ENCODE data around the gene IRF8. TPM values are rescaled to one million over a fixed set of nuclear protein-coding genes. Genes with fewer than 3 reads are reported as not detected.

IRF8 gene
- total RNA-seq, 1 experiment from 2014 or later = not detected

GRCh38 chr16:85952197-85952596, 53.2 kb downstream of the IRF8 start:
- DNase-seq (ENCODE audit: unreplicated experiment) = no peak
- Mint-ChIP-seq H3K27ac (ENCODE audit: low read depth, unreplicated experiment) (no peak overlapping the region), H3K27me3 (ENCODE audit: insufficient read depth, unreplicated experiment) (peaks cover 85% of the 10 kb centered on the region), H3K4me3 (ENCODE audit: unreplicated experiment) (no peak overlapping the region), H3K36me3 (ENCODE audit: insufficient read depth, unreplicated experiment) (no peaks in the 10 kb centered on the region), H3K9me3 (ENCODE audit: unreplicated experiment) (no peaks in the 10 kb centered on the region), H3K4me1 (ENCODE audit: insufficient read depth, unreplicated experiment) (no peaks in the 10 kb centered on the region)
- no TSS peak for BruUV-seq (replicated peaks)
- intact Hi-C loops (cut with micrococcal nuclease) = no loop called here
- no peak for TF ChIP-seq CTCF (IDR thresholded peaks at IDR 0.05; ENCODE audit: unreplicated experiment)
- ChIA-PET CTCF (no interaction called here), POLR2A (no interaction called here)

DNA sequence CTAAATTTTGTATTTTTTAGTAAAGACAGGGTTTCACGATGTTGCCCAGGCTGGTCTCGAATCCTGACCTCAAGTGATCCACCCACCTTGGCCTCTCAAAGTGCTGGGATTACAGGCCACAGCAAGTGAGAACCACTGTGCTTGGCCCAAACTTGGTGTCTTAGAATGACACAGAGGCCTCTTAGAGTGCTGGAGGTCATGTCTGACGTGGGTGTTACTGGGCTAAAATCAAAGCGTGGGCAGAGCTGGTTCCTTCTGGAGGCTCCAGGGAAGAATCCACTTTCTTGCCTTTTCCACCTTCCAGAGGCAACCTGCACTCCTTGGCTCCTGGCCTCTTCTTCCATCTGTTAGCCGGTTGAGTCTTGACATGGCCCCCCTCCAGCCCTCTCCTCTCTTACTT, 53.8 kb downstream of the IRF8 start:
- Mint-ChIP-seq H3K4me3 (ENCODE audit: unreplicated experiment) (no peak overlapping the region), H3K27ac (ENCODE audit: low read depth, unreplicated experiment) (no peak overlapping the region), H3K36me3 (ENCODE audit: insufficient read depth, unreplicated experiment) (no peaks in the 10 kb centered on the region), H3K4me1 (ENCODE audit: insufficient read depth, unreplicated experiment) (no peaks in the 10 kb centered on the region), H3K27me3 (ENCODE audit: insufficient read depth, unreplicated experiment) (peaks cover 84% of the 10 kb centered on the region), H3K9me3 (ENCODE audit: unreplicated experiment) (no peaks in the 10 kb centered on the region)
- no TSS peak for BruUV-seq (replicated peaks)
- CTCF ChIA-PET = no interaction called here
- TF ChIP-seq CTCF (IDR thresholded peaks at IDR 0.05; ENCODE audit: unreplicated experiment) = no peak
- DNase-seq (ENCODE audit: unreplicated experiment) = no peak
- POLR2A ChIA-PET = no interaction called here
- intact Hi-C loops (cut with micrococcal nuclease) = no loop called here

DNA sequence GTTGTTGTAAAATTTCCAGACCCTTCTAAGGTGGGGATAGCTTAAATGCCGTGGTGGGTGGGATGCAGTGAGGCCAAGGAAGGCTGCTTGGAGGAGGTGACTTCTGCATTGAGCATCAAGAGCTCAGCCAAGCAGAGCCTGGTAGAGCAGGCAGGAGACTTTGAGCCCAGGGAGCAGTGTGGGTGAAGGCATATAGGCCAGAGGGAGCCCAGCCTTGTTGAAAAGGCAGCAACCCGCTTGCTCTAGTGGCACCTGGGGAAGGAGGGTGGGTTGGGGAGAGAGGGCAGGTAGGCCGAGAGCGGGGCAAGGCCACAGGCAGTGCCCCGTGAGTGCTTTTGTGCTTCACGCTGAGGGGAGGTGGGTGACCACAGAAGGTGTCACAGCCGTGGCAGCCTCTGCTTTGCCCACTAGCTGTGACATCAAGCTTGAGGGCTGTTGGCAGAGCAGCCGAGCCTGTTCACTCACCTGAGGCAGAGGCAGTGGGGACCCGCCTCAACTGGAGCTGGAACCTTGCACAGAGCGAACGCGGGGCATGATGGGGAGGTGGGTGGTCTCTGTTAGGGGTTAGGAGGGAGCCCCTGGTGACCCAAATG, 56.1 kb downstream of the IRF8 start:
- H3K9me3 Mint-ChIP-seq (ENCODE audit: unreplicated experiment) = no peaks in the 10 kb centered on the region
- no peak overlapping the region for H3K27ac Mint-ChIP-seq (ENCODE audit: low read depth, unreplicated experiment)
- no peak for TF ChIP-seq CTCF (IDR thresholded peaks at IDR 0.05; ENCODE audit: unreplicated experiment)
- H3K27me3 Mint-ChIP-seq (ENCODE audit: insufficient read depth, unreplicated experiment) = peaks cover 71% of the 10 kb centered on the region
- no TSS peak for BruUV-seq (replicated peaks)
- no peak overlapping the region for H3K4me3 Mint-ChIP-seq (ENCODE audit: unreplicated experiment)
- ChIA-PET POLR2A (no interaction called here), CTCF (interaction anchor here (0.6 kb wide), 1 partner anchor 34 kb away, joined by 3 read pairs; no protein-coding TSS in a partner anchor)
- intact Hi-C loops (cut with micrococcal nuclease) = no loop called here
- no peak for DNase-seq (ENCODE audit: unreplicated experiment)
- H3K36me3 Mint-ChIP-seq (ENCODE audit: insufficient read depth, unreplicated experiment) = no peaks in the 10 kb centered on the region
- H3K4me1 Mint-ChIP-seq (ENCODE audit: insufficient read depth, unreplicated experiment) = no peaks in the 10 kb centered on the region

DNA sequence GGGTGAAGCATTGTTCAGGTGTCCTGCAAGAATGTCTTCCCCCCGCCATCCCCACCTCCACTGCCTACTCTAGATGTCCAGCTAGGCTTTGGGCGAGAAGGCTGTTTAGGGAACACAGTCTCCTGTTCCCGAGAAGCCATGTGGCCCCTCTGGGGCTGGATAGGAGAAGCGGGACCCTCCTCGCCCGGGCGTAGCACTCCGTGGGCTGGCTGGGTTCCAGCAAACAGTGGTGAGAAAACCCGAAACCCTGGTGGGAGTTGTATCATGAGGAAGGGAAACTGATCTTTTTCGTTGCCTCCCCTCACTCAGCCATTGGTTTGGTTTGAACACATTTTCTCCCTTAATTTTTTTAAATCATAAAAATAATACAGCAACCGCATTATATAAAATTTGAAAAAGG, 56.6 kb downstream of the IRF8 start:
- no peak overlapping the region for H3K4me3 Mint-ChIP-seq (ENCODE audit: unreplicated experiment)
- TF ChIP-seq CTCF (IDR thresholded peaks at IDR 0.05; ENCODE audit: unreplicated experiment) = no peak

More for the DNA sequence above, 56.6 kb downstream of the IRF8 start:
- ChIA-PET POLR2A (no interaction called here), CTCF (no interaction called here)
- Mint-ChIP-seq H3K27me3 (ENCODE audit: insufficient read depth, unreplicated experiment) (peaks cover 66% of the 10 kb centered on the region), H3K36me3 (ENCODE audit: insufficient read depth, unreplicated experiment) (no peaks in the 10 kb centered on the region), H3K4me1 (ENCODE audit: insufficient read depth, unreplicated experiment) (no peaks in the 10 kb centered on the region), H3K9me3 (ENCODE audit: unreplicated experiment) (no peaks in the 10 kb centered on the region), H3K27ac (ENCODE audit: low read depth, unreplicated experiment) (no peak overlapping the region)
- no TSS peak for BruUV-seq (replicated peaks)
- intact Hi-C loops (cut with micrococcal nuclease) = no loop called here
- no peak for DNase-seq (ENCODE audit: unreplicated experiment)
